K562 (cell line): ENCODE data around the gene COQ8A.

Experiments
- ARID2 ChIP-seq: fragments of 450-650 bp; IDR thresholded peaks from 2 replicates; pipeline ENCODE4 v1.6.1; 2017; ENCODE audit warnings: antibody characterized with exemption, mild to moderate bottlenecking
- KAT2B ChIP-seq: IDR thresholded peaks from one replicate; pipeline ENCODE4 v1.6.1; 2012; ENCODE audit warnings: low read depth, mild to moderate bottlenecking, control low read depth, inconsistent platforms, low read length, moderate library complexity
- MAFK ChIP-seq: IDR thresholded peaks from 2 replicates; pipeline ENCODE4 v1.6.1; 2011; ENCODE audit warnings: low read length, improper control_type of control experiment
- RAD21 ChIP-seq, 2 experiments: fragments of 250-450 bp in 1 of 2; fragments of 450-650 bp in 1 of 2; sonication (Bioruptor Pico) in 1 of 2; formaldehyde crosslinking in 1 of 2; IDR thresholded peaks in 1 of 2; conservative IDR thresholded peaks in 1 of 2; 2 replicates each; pipeline versions ENCODE4 v1.4.0 to v1.8.0; 2020 to 2022; ENCODE audit warnings: mild to moderate bottlenecking in 2 of 2, moderate library complexity in 1 of 2
- RFX5 ChIP-seq: IDR thresholded peaks from 2 replicates; pipeline ENCODE4 v1.6.1; 2011; ENCODE audit warnings: low read depth, mild to moderate bottlenecking, improper control_type of control experiment, low read length
- SMAD2 ChIP-seq: fragments of 150-350 bp; IDR thresholded peaks from 2 replicates; pipeline ENCODE4 v1.6.1; 2014; ENCODE audit warnings: low read depth, mild to moderate bottlenecking, low read length
- SMAD4 ChIP-seq: fragments of 250-450 bp; sonication (Bioruptor Pico); conservative IDR thresholded peaks from 2 replicates; pipeline ENCODE4 v1.8.0; 2021; ENCODE audit warnings: inconsistent platforms, mild to moderate bottlenecking, moderate library complexity
- SMARCC2 ChIP-seq: fragments of 450-650 bp; IDR thresholded peaks from 2 replicates; pipeline ENCODE4 v1.6.1; 2017; ENCODE audit warnings: antibody characterized with exemption, moderate library complexity, mild to moderate bottlenecking, low read depth
- SREBF2 ChIP-seq: sonication (generic); formaldehyde crosslinking; IDR thresholded peaks from 2 replicates; pipeline ENCODE4 v1.4.0; 2020; ENCODE audit warnings: mild to moderate bottlenecking, missing genetic modification reagents
- TAF1 ChIP-seq: IDR thresholded peaks from 2 replicates; pipeline ENCODE4 v1.6.1; 2011; ENCODE audit warnings: mild to moderate bottlenecking, low read length, moderate library complexity; ENCODE audit not compliant: insufficient read depth, control insufficient read depth, severe bottlenecking; ENCODE audit errors: extremely low read depth
- TF ChIP-seq, protein P1 (sequence below), 3 experiments: IDR thresholded peaks in 2 of 3; conservative IDR thresholded peaks in 1 of 3; 2 replicates each; pipeline ENCODE4 v1.5.1; 2011 to 2012; ENCODE audit warnings: low read length in 3 of 3, mild to moderate bottlenecking in 3 of 3, control low read depth in 2 of 3, improper control_type of control experiment in 1 of 3, inconsistent platforms in 1 of 3, low read depth in 1 of 3, mixed read lengths in 1 of 3, moderate library complexity in 1 of 3; ENCODE audit not compliant: insufficient read depth in 2 of 3
- TF ChIP-seq, protein P2 (sequence below): sonication (generic); formaldehyde crosslinking; IDR thresholded peaks from 2 replicates; pipeline ENCODE4 v1.9.0; 2022; ENCODE audit warnings: mild to moderate bottlenecking, missing genetic modification reagents

DNA sequence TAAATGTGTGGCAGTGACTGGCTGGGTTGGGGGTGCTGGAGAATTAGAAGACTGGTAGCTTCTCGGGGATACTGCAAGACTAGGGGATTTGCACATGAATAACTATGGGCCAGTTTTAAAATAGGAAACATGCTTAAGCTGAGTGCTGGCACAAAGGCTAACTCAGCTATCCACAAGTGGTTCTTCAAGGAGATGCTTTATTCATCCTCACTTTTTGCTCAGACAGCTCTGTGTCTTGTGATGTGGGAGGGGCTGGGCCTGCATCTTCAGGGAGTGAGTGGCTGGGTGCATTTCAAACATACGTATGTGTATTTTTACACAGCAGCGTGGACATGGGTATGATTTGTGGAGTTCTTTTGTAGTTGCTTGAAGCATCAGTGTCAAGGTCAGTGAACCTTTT lies 2.3 kb downstream of the COQ8A start:
- TF ChIP-seq RAD21 (CRISPR knock-in tag; conservative IDR thresholded peaks at IDR 0.05 in 1 of 2, IDR thresholded peaks at IDR 0.05 in 1 of 2) (no peak), RFX5 (no peak), KAT2B (no peak), MAFK (no peak), SMAD2 (no peak), ARID2 (no peak), SREBF2 (CRISPR knock-in tag) (no peak), SMAD4 (no peak), TAF1 (no peak), SMARCC2 (no peak)
- TF ChIP-seq, protein P1, sequence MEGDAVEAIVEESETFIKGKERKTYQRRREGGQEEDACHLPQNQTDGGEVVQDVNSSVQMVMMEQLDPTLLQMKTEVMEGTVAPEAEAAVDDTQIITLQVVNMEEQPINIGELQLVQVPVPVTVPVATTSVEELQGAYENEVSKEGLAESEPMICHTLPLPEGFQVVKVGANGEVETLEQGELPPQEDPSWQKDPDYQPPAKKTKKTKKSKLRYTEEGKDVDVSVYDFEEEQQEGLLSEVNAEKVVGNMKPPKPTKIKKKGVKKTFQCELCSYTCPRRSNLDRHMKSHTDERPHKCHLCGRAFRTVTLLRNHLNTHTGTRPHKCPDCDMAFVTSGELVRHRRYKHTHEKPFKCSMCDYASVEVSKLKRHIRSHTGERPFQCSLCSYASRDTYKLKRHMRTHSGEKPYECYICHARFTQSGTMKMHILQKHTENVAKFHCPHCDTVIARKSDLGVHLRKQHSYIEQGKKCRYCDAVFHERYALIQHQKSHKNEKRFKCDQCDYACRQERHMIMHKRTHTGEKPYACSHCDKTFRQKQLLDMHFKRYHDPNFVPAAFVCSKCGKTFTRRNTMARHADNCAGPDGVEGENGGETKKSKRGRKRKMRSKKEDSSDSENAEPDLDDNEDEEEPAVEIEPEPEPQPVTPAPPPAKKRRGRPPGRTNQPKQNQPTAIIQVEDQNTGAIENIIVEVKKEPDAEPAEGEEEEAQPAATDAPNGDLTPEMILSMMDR (IDR thresholded peaks at IDR 0.05 in 2 of 3, conservative IDR thresholded peaks at IDR 0.05 in 1 of 3; ENCODE audit: insufficient read depth in 2 of 3, low read depth in 1 of 3, low read length in 3 of 3) = no peak
- TF ChIP-seq, protein P2, sequence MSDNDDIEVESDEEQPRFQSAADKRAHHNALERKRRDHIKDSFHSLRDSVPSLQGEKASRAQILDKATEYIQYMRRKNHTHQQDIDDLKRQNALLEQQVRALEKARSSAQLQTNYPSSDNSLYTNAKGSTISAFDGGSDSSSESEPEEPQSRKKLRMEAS (CRISPR knock-in tag) = no peak
